ENCODE data around the gene CAPZA3.
"Not testable (repeated sequence)": the region's sequence is repeated elsewhere in the genome, so short reads cannot be mapped to it uniquely, and the experiment has no call there.

CAPZA3 gene

GRCh38 chr12:18753481-18754123, 15.7 kb downstream of the CAPZA3 start:
- DNase-seq (ENCODE audit: low read depth), result no peak

GRCh38 chr12:18754124-18754707, 16.3 kb downstream of the CAPZA3 start:
- no peak for DNase-seq (ENCODE audit: low read depth)

- DNase-seq (ENCODE audit: low read depth), result no peak
Measured at GRCh38 chr12:18755341-18755740, 17.4 kb downstream of the CAPZA3 start.

GRCh38 chr12:18766479-18766878, 28.6 kb downstream of the CAPZA3 start:
- DNase-seq (ENCODE audit: low read depth), result not testable (repeated sequence)

DNA sequence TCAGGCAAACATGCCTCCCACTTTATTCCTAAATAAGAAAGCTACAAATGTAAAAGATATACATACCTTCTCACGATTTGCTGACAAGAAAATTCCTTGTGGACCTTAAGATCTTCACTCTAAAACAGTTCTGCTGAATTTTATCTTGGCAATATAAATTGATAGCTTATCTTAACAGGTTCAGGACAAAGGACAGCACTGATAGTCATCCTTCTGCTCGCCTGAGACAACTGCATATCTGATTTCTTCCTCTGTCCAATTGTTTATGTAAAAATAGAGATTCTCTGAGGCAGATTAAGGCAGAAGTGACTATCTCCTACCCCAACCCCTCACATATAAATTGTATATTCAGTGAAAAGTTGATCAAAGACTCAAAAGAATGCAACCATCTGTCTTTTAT, 44.9 kb downstream of the CAPZA3 start:
- DNase-seq (ENCODE audit: low read depth), result no peak

DNA sequence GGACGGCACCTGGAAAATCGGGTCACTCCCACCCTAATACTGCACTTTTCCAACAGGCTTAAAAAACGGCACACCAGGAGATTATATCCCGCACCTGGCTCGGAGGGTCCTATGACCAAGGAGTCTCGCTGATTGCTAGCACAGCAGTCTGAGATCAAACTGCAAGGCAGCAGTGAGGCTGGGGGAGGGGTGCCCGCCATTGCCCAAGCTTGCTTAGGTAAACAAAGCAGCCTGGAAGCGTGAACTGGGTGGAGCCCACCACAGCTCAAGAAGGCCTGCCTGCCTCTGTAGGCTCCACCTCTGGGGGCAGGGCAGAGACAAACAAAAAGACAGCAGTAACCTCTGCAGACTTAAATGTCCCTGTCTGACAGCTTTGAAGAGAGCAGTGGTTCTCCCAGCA, 47.5 kb downstream of the CAPZA3 start:
- DNase-seq (ENCODE audit: low read depth), result not testable (repeated sequence)
